Ammon's horn (tissue), 1 donor: ENCODE measurements around the gene TJP2.

Experiments used
- DNase-seq: peaks from one replicate; pipeline ENCODE4 v3.0.0-alpha.2; 2016; ENCODE audit warnings: low spot score

The TJP2 gene

DNA sequence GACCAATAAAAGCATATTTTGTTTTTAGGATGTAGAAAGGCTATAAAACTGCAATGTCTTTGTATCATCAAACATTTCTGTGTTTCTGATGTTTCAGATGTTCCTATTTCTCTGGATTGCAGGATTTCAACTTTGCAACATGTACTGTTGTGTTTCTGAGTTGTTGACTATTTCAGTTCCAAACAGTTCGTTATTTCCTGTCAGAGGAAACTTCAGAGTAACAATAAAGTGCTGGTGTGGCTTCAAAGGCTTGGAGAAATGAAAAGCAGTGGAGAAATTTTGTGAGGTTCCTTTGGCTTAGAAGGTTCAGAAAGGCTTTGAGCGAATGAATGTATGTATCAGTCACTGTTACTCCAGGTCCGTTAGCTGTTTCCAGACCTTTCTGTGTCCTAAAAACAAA lies 17.2 kb downstream of the TJP2 start:
- no peak for DNase-seq

DNA sequence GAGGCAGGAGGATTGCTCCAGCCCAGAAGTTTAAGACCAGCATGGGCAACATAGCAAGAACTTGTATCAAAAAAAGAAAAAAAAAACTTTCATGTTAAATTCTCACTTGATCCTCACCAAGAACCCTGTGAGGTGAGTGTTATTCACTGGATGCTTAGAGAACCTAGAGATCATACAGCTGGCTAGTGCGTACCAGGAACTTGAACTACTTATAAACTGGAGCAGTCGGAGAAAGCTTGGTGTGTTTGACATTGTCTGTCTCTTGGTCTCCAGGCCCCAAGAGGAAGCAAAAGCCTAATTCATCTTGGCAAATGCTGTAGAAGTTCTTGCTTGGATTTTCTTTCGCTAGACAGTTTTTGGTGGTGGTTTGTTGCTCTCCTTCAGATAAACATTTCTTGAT lies 18.1 kb downstream of the TJP2 start:
- no peak for DNase-seq

DNA sequence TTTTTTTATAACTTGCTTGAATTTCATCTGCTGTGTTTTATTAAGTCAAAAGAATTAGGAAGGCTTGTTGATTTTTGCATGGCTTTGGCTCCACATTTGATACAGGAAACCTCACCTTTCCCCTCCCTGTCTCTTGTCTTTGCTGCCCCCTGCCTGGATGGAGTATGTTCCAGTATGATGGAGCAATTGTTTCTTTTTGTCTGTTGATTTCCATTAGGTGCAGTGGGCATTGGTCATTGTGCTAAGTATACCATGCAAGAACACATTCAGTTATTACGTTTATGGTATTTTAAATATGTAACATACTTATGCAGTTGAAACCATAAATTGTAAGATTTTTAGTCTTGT lies 19.6 kb downstream of the TJP2 start:
- DNase-seq: no peak

DNA sequence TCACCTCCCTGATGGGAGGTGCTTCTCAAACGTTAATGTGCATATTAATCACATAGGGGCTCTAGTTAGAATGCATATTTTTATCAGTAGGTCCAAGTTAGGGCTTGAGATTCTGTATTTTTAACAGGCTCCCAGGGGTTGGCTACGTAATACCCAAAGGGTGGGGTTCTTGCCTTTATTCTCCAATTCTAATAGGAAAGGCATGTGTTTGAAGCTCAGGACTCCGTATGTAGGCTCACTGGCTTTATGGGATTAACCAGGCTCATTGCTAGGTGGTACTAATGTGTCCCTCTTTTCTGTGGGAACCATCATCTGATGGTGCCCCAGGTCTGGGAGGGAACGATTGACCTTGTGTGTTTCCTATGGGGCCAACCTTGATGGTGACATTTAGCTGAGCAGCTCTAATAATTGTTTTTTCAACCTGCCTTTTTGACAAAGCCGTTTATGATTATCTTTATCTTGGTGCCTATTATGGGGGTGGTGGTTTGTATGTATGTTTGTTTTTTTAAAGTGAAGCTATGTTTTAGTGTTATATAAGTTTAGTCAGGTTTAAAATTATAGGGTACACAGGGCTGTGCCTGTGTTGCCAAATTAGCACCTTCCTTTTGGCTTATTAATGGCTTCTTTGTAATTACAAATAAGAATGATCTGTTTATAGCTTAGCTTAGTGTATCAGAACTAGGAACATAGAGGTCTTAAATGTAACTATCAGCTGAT lies 20.8 kb downstream of the TJP2 start:
- no peak for DNase-seq

DNA sequence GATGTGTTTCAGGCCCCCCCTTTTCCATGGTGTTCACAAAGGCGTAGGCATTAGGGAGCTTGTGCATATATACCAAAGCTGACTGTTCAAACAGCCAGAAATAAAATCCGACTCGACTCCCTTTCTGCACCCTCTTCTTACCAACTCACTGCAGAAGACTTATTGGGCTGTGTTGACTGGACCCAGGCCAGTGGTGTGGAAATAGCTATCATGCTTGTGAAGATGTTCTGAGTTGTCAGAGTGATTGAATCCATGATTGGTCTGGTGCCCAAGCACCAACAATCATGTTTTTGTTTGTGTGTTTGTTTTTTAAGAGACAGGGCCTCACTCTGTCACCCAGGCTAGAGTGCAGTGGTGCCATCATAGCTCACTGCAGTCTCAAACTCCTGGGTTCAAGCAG lies 21.6 kb downstream of the TJP2 start:
- DNase-seq: peak; percentile 88

DNA sequence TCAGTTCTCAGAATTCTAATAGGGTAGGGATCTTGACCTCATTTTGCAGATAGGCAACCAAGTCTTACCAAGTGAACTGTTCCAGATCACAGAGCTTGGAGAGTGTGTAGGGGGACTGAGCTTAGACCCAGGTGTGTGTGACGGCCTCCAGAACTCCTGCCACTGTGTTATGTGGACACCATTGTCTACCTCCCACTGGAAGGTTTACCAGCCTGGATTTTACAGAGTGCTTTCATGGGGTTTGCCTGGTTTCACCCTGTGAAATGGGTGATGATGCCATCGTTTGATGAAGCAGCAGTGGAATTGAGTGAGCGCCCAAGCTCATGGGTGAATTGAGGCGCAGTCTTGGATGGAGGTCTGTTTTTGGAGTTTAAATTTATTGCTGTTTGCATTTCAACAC lies 23.6 kb downstream of the TJP2 start:
- DNase-seq: no peak

DNA sequence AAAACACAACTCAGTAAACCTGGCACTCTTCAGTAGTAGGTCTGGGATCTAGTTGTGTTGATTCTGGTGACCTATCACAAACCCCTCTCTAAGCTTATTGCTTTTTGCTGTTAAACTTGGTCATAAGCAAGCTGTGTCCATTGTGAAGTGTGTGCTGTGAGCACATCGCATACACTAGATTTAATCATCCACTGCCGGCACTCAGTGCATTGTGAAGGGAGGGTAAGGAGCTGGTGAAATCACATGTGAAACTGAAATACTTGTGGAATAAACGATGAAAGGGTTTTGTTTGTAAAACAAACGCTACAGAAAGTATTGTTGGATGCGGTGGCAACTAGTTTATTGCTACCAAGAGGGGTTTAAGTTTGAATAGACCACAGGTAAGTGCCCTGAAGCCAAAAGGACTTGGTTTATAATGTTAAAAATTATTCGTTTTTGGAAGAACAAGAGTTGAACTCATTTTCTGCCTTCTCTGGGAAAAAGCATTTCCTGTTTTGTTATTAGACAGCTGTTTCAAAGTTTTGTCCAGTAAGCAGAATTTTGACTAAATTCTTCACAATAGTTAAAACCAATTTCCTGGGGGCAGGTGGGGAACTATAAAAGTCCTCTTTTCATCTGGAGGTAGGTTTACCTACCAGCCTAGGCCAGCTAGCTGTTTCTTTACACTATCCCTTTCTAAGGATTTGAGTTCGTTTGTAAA lies 24.6 kb downstream of the TJP2 start:
- DNase-seq: peak; percentile 42

DNA sequence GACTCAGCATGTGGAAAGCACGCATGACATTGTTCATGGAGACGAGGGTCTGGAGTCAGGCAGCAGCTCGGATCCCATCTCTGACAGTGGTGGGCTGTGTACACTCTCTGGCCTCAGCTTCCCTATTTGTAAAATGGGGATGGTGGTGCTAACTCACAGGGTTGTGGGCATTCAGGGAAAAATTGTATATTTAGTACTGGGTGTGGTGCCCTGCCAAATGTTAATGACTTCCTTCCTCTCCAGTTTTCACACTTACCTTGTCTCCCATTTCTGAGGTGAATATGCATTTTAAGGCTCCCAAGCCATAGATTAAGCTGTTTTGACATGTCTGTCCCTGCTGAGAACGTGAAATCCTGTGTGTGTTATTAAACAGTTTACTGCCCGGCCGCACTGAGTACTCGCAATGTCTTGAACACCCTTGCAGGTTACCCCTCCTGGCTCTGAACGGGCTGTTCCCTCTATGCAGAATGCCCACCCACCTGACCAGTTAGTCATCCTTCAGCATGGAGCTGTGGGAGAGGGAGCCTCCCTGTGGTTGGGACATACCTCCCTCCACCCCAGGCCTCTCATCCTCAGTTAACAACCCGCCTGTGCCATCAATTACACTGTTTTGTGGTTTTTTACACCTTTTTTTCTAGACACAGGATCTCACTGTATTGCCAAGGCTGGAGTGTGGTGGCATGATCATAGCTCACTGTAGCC lies 25.8 kb downstream of the TJP2 start:
- no peak for DNase-seq

DNA sequence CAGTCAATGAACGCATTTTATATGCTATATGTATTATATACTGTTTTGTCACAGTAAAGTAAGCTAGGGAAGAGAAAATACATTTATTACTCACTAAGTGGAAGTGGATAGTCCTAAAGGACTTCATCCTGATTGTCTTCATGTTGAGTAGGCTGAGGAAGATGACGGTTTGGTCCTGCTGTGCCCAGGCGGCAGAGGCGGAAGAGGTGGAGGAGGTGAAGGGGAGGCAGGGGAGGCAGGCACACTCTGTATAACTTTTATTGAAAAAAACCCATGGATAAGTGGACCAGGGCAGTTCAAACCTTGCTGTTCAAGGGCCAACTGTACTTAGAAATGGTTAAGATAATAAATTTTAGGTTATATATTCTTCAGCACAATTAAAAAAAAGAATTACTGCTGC lies 28.5 kb downstream of the TJP2 start:
- no peak for DNase-seq

DNA sequence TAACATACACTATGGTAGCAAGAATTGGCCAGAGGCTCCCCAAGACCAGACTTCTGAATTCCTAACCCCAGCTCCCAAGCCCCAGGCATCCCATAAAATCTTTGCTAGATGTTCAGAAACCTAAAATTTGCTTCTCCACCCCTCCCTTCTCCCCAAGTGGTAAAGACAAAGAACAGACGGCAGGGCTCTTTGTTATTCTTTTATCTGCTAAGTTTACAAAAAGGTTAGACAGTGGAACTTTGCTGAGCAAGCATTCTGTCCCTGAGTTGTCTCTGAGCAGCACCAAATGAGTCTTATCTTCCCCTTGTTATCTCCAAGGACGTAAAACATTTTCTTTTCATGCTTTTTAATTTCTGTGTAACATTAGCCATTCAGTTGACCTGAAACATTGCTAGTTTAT lies 30.2 kb downstream of the TJP2 start:
- DNase-seq: no peak

DNA sequence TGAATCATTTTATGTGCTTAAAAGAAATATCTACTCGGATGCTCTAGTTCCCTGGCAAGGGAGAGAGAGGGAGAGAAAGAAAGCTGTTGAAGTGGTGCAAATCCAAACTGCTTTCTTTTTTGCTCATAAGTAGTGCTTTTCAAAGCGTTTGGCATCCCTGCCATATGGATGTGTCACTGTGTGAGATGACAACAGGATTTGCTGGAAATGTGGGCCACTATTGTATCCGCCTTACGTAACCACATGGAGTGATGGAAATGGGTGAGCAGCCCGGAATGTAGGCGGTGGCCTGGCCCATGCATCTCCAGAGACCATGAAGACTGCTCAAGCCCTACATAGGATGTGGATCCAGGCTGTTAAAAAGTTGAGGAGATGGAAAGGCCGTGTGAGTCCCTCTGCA lies 30.8 kb downstream of the TJP2 start:
- peak; percentile 92 for DNase-seq

DNA sequence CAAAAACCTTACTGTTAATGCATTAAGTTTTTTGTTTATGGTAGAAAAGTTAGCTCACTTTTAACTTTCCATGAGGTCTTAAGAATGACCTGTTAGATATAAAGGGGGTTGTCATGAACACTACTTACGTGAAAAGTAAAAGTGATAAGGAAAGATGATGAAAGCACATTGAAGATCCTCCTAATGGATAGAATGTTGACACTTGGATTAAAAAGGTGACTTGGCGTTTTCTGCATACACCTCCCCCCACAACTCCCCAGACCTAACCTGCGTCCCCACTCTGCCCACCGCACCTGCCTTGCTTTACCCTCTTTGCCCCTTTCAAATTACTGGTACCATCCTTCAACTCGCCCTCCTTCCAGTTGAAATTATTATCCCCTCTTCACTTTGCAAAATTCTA lies 32.0 kb downstream of the TJP2 start:
- DNase-seq: no peak

DNA sequence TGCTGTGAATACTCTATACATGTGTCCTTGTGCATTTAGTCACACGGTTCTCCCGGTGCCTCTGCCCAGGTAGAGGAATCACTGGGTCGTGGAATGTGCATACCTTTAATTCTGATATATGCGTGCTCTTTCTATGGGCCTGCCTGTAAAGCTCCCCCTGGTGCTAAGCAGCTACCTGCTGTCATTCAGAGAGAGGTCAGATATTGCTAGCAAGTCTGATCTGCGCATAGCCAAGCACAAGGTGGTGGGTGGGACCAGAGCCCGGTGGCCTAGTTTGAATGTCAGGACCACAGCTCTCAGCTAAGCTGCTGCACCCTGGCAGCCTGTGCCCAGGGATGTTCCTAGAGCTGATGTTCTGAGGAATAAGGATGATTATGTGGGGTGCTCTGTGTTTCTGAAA lies 33.4 kb downstream of the TJP2 start:
- no peak for DNase-seq

DNA sequence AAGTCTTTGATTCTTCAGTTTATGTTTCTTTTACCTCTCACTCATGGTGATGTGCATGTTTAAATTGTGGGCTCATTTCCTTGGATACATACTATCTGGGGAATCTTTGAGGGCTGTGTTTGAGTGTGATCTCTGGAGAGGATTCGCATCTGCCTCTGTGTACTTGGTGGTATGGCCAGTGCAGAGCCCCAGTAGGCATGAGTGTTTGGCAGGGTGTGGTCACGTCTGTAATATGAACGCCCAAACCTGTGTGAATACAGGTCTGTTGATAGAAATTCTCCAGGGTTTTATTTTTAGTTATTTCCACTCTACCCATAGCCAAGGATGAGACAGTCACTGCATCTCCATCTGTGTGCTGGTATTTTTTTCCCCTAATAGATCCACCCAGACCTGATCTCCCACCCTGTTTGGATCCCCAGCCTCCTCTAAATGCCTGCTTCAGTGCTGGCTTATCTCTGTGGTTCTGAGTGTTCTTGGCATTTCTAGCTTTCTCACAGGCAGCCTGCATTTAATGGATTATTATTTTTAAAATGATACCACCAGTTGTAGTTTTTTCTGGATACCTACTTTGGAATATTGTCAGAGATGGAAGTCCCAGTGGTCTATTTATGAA lies 37.5 kb downstream of the TJP2 start:
- no peak for DNase-seq

DNA sequence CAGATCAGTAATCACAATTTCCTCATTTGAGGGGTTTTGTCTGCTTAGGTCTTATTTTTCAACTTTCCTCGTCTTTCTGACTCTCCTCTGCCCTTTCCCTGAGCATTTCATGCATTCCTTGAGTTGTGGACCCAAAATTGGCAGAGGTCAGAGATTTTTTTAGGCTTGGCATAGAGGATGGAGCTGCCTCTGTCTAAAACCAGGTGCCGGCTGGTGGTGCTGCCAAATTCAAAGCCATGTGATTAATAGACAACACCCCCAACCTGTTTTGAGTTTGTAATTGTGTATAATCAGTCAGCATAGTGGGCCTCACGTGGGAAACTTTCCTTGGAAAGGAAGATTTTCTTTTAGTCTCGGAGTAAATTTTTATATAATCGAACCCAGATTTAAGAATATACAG lies 39.6 kb downstream of the TJP2 start:
- DNase-seq: no peak

DNA sequence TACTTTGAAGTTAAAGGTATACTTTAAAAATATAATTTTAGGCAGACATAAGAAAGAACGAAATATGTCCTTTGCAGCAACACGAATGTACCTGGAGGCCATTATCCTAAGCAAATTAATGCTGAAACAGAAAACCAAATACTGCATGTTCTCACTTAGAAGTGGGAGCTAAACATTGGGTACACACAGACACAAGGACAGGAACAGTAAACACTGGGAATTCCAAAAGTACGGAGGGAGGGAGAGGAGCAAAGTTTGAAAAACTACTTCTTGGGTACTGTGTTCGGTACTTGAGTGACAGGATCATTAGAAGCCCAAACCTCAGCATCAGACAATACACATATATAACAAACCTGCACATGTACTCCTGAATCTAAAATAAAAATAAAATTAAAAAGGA lies 40.9 kb downstream of the TJP2 start:
- DNase-seq: no peak

DNA sequence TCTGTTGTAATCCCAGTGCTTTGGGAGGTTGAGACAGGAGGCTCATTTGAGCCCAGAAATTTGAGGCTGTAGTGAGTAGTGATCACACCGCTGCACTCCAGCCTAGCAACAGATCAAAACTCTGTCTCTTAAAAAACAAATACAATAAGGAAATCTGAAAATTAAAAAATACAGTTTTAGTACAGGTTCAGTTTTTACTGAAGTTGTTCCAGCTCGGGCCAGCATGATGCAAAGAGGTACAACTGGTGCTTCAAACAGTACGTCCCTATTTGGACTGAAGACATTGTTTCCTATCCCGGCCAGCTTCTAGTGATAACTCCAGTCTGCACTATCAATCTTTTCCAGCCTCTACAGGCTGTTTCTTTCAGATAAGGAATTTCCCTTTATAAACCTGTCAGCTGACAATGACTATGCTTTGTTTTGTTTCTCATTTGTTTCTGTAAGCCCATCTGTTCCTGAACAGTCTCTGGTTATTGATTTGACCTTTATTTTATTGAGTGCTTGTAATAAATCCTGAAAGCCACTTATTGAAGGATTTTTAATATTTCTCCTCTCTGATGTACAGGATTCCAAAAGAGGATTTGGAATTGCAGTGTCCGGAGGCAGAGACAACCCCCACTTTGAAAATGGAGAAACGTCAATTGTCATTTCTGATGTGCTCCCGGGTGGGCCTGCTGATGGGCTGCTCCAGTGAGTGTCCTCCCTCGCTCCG lies 41.9 kb downstream of the TJP2 start:
- DNase-seq: no peak

DNA sequence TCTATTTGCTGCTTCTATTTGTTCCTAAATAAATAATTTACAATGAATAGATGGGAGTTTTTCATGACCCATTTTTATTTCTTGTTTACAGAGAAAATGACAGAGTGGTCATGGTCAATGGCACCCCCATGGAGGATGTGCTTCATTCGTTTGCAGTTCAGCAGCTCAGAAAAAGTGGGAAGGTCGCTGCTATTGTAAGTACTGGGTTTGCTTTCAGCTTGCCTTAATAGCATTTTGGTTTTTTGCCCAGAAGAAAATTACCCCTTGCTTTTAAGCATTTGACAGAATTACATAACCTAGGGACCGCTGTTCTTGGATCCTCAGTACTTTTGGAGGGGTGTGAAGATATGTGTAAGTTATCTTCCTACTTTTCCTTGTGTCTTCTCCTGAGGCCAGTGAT lies 44.1 kb downstream of the TJP2 start:
- DNase-seq: peak; percentile 59

DNA sequence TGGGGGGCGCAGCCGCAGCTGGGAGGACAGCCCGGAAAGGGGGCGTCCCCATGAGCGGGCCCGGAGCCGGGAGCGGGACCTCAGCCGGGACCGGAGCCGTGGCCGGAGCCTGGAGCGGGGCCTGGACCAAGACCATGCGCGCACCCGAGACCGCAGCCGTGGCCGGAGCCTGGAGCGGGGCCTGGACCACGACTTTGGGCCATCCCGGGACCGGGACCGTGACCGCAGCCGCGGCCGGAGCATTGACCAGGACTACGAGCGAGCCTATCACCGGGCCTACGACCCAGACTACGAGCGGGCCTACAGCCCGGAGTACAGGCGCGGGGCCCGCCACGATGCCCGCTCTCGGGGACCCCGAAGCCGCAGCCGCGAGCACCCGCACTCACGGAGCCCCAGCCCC lies 47.0 kb downstream of the TJP2 start:
- no peak for DNase-seq

DNA sequence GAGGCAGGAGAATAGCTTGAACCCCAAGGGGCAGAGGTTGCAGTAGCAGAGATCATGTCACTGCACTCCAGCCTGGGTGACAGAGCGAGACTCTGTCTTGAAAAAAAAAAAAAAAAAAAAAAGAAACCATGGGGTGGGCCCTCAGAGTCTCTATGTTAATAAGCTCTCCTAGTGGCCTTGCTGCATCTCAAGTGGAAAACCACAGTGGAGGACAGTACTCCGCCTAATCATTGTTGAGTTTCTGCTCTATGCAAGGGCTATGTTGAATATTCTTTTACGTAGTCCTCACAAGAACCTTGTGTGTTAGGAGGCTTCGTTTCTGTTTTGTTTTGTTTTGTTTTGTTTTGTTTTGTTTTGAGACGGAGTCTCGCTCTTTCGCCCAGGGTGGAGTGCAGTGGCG lies 48.9 kb downstream of the TJP2 start:
- DNase-seq: no peak

DNA sequence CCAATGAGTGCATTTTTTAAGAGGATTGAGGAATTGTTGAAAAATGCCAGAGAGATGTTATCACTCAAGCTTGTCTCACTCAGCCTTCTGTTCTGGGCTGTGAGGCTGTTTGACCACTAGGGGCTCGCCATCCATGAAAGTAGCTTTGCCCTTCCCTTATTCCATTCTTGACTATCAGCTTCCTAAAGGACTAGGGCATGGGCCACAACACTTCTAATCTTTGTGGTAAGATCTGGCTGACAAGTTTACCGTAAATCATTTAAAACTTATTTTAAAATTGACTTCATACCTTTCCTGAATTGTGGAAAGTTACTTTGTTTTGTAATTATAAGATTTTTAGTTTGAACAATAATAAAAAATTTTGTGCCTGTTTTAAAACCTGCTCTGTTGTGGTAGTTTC lies 49.5 kb downstream of the TJP2 start:
- DNase-seq: peak; percentile 54

DNA sequence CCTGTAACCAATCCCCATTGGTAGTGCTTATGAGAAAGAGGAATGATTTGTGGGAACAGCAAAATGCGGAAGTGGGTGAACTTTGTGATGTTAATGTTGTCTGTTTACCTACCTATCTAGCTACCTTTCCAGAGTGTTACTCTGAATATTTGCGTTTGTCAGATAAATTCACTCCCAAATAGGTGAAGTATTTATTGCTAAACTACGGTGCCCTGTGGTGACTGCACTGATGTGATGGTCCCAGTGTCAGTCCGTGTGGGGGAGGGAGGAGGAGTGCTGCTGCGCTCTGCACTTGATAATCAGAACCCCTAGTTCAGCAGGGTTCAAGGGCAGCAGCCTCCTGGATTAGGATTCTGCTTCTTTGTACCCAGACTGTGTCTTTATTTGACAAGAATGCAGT lies 55.3 kb downstream of the TJP2 start:
- no peak for DNase-seq
